Uterus (tissue), 4 donors: ENCODE measurements around the gene NID2. TPM values are rescaled to one million over a fixed set of nuclear protein-coding genes. Genes with fewer than 3 reads are reported as not detected.

Experiments used
- DNase-seq, 2 donors: peaks; one replicate each; pipeline ENCODE4 v3.0.0-alpha.2; 2019 to 2020
- H3K27ac ChIP-seq, 2 donors: fragments of 200-600 bp; sonication (generic); 1 replicate in 1 of 2; 2 replicates in 1 of 2; pipeline ENCODE4 v1.5.1; 2016 to 2018
- H3K27me3 ChIP-seq, 2 donors: fragments of 200-600 bp; sonication (generic); one replicate each; pipeline ENCODE4 v1.5.1; 2018 to 2019; ENCODE audit warnings: control low read depth in 1 of 2
- H3K36me3 ChIP-seq, 2 donors: fragments of 200-600 bp; sonication (generic); one replicate each; pipeline ENCODE4 v1.5.1; 2019; ENCODE audit warnings: control low read depth in 1 of 2
- H3K4me1 ChIP-seq, 2 donors: fragments of 200-600 bp; sonication (generic); one replicate each; pipeline ENCODE4 v1.5.1; 2018 to 2019; ENCODE audit warnings: control low read depth in 1 of 2
- H3K4me3 ChIP-seq, 2 donors: fragments of 200-600 bp; sonication (generic); 1 replicate in 1 of 2; 2 replicates in 1 of 2; pipeline ENCODE4 v1.5.1; 2018 to 2019; ENCODE audit warnings: mild to moderate bottlenecking in 1 of 2
- H3K9me3 ChIP-seq, 2 donors: fragments of 200-600 bp; sonication (generic); one replicate each; pipeline ENCODE4 v1.5.1; 2019; ENCODE audit warnings: control low read depth in 1 of 2
- POLR2A ChIP-seq, 2 donors: fragments of 450-650 bp; IDR thresholded peaks; one replicate each; pipeline ENCODE4 v1.6.1; 2016; ENCODE audit warnings: antibody characterized with exemption in 2 of 2, mild to moderate bottlenecking in 1 of 2, moderate library complexity in 1 of 2
- intact Hi-C: fragments of 100-400 bp; cut with DNase I; formaldehyde crosslinking; loops from one replicate; pipeline ENCODE4 v1.15.1; 2023; ENCODE audit warnings: low total_unique reads
- total RNA-seq, 4 donors: library from RNA; depleted of rRNA in 3 of 4; stranded (reverse); fragments of >200 nt in 3 of 4; gene quantifications; one replicate each; pipeline versions ENCODE4 v1.1.0 to v1.2.4, GENCODE V29; 2014 to 2023
- TF ChIP-seq, protein P1 (sequence below), 4 experiments: fragments of 200-600 bp in 2 of 4; fragments of 450-650 bp in 2 of 4; sonication (generic) in 2 of 4; IDR thresholded peaks; one replicate each; pipeline ENCODE4 v1.5.1; 2016 to 2019; ENCODE audit warnings: antibody characterized with exemption in 4 of 4, mild to moderate bottlenecking in 2 of 4, moderate library complexity in 1 of 4
- donor health status: DM: yes; HTN: yes; CAD: no.

NID2 gene
- total RNA-seq, 4 donors from 2014 or later: 8.2 to 92.6 (median 32.4) TPM

DNA sequence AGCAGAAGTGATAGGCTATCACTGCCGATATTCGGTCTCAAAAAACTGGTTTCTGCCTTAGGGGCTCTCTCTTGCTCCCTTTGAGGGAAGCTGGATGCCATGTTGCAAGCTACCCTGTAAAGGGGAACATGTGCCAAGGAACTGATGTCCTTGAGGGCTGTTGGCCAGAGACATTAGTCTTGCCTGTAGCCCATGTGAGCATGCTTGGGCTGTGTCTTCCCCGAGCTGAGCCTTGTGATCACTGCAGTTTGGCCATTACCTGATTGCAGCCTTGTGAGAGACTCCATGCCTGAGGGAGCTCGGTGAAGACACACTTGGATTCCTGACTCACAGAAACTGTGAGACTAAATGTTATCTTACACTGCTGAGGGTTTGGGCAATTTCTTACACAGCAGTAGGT lies 60.7 kb downstream of the NID2 start:
- H3K27ac ChIP-seq: no peak overlapping the region
- DNase-seq: no peak
- no peaks in the 10 kb centered on the region for H3K36me3 ChIP-seq
- H3K4me3 ChIP-seq: no peak overlapping the region
- TF ChIP-seq, protein P1, sequence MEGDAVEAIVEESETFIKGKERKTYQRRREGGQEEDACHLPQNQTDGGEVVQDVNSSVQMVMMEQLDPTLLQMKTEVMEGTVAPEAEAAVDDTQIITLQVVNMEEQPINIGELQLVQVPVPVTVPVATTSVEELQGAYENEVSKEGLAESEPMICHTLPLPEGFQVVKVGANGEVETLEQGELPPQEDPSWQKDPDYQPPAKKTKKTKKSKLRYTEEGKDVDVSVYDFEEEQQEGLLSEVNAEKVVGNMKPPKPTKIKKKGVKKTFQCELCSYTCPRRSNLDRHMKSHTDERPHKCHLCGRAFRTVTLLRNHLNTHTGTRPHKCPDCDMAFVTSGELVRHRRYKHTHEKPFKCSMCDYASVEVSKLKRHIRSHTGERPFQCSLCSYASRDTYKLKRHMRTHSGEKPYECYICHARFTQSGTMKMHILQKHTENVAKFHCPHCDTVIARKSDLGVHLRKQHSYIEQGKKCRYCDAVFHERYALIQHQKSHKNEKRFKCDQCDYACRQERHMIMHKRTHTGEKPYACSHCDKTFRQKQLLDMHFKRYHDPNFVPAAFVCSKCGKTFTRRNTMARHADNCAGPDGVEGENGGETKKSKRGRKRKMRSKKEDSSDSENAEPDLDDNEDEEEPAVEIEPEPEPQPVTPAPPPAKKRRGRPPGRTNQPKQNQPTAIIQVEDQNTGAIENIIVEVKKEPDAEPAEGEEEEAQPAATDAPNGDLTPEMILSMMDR (IDR thresholded peaks at IDR 0.05): no peak
- TF ChIP-seq POLR2A (IDR thresholded peaks at IDR 0.05): no peak
- H3K9me3 ChIP-seq: no peaks in the 10 kb centered on the region
- intact Hi-C loops: no loop called here
- H3K27me3 ChIP-seq: no peaks in the 10 kb centered on the region
- H3K4me1 ChIP-seq: no peaks in the 10 kb centered on the region

DNA sequence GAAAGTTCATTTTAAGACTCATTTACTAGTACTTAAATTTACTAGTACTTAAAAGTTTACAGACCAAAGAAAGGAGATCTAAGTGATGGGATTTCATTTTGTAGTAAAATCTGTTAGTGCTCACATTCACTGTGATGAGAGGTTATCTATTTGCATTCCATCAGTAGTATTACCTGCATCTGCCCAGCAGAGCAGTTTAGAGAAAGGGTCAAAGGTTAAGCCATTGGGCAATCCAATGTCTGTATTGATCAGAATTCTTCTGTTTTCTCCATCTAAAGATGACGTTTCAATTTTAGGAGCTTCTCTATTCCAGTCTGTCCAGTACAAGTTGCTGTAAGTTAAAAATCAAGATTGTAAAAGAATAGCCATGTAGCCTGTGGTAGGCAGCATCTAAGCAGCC lies 61.2 kb downstream of the NID2 start:
- Histone ChIP-seq H3K27ac (no peak overlapping the region), H3K4me3 (no peak overlapping the region), H3K4me1 (no peaks in the 10 kb centered on the region), H3K9me3 (no peaks in the 10 kb centered on the region), H3K27me3 (no peaks in the 10 kb centered on the region), H3K36me3 (no peaks in the 10 kb centered on the region)
- DNase-seq: no peak
- TF ChIP-seq, protein P1 (IDR thresholded peaks at IDR 0.05): no peak
- TF ChIP-seq POLR2A (IDR thresholded peaks at IDR 0.05): no peak
- intact Hi-C loops: no loop called here

DNA sequence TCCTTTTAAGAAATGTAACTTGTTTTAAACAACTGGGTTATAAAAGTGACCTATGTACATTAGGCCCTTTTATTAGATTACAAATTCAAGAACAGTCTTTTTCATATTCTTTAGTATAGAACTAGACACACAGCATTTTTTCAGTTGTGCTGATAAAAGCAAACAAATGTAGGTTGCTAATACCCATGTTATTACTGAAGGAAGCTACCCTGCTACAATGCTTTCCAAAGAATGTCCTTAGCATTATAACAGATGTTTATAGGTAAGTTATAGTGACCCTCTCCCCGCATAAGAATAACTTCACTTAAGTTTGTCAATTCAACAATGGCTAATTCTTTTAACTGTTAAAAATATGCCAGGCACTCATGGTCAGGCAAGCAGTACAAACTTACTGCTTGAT lies 61.6 kb downstream of the NID2 start:
- Histone ChIP-seq H3K36me3 (no peaks in the 10 kb centered on the region), H3K4me3 (no peak overlapping the region), H3K27me3 (no peaks in the 10 kb centered on the region), H3K27ac (no peak overlapping the region), H3K9me3 (no peaks in the 10 kb centered on the region), H3K4me1 (no peaks in the 10 kb centered on the region)
- DNase-seq: no peak
- TF ChIP-seq, protein P1 (IDR thresholded peaks at IDR 0.05): no peak
- no peak for TF ChIP-seq POLR2A (IDR thresholded peaks at IDR 0.05)
- intact Hi-C loops: no loop called here

DNA sequence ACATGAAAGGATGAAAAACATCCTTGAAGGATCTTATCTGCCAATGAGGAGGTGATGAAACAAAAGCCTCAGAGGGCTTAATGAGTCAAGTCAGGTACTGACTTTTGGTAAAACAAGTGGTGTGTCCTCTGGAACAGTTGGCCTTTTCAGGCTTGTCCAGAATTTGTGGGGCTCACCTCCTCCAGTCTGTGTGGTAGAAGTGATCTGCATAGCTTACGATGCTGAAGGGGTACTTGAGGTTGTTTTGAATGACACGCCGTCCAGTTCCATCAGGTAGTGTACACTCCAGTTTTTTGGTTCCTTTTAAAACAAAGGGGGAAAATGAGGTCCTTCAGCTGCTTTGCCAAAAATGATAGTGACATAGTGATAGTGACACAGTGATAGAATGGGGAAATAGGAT lies 62.5 kb downstream of the NID2 start:
- no peak overlapping the region for H3K27ac ChIP-seq
- H3K9me3 ChIP-seq: no peaks in the 10 kb centered on the region
- H3K4me1 ChIP-seq: no peaks in the 10 kb centered on the region

DNA sequence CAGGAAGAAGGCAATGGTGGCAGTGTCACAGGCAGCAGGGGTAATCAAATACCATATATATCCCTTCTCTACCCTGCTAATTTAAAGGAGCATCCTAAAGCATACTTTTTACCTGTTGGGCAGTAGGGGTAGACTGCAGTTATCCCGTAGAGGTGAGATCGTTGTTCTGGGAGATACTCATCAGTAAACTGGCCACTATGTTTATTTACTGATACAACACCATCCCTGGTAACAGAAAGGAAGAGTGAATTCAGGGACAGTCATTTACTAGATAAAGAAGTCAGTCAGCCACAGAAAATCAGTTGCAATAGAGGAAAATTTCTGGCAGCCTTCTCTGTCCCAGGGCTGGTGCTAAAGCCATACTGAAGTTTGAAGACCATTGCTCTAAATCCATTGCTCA lies 63.2 kb downstream of the NID2 start:
- H3K9me3 ChIP-seq: no peaks in the 10 kb centered on the region
- TF ChIP-seq, protein P1 (IDR thresholded peaks at IDR 0.05): no peak
- no peak for TF ChIP-seq POLR2A (IDR thresholded peaks at IDR 0.05)
- no peak overlapping the region for H3K4me3 ChIP-seq
- no peaks in the 10 kb centered on the region for H3K27me3 ChIP-seq
- H3K36me3 ChIP-seq: no peaks in the 10 kb centered on the region
- H3K4me1 ChIP-seq: no peaks in the 10 kb centered on the region
- DNase-seq: no peak
- no peak overlapping the region for H3K27ac ChIP-seq
- intact Hi-C loops: no loop called here

More for the DNA sequence above, 62.5 kb downstream of the NID2 start:
- DNase-seq: no peak
- intact Hi-C loops: no loop called here
- no peaks in the 10 kb centered on the region for H3K36me3 ChIP-seq
- TF ChIP-seq, protein P1 (IDR thresholded peaks at IDR 0.05): no peak
- TF ChIP-seq POLR2A (IDR thresholded peaks at IDR 0.05): no peak
- no peaks in the 10 kb centered on the region for H3K27me3 ChIP-seq
- H3K4me3 ChIP-seq: no peak overlapping the region
